ENCODE measurements around the gene MYO1G. TPM values are rescaled to one million over a fixed set of nuclear protein-coding genes. Genes with fewer than 3 reads are reported as not detected.
"Not testable (repeated sequence)": the region's sequence is repeated elsewhere in the genome, so short reads cannot be mapped to it uniquely, and the experiment has no call there.

MYO1G gene
- total RNA-seq, 1 experiment from 2014 or later, result 0.11 TPM

DNA sequence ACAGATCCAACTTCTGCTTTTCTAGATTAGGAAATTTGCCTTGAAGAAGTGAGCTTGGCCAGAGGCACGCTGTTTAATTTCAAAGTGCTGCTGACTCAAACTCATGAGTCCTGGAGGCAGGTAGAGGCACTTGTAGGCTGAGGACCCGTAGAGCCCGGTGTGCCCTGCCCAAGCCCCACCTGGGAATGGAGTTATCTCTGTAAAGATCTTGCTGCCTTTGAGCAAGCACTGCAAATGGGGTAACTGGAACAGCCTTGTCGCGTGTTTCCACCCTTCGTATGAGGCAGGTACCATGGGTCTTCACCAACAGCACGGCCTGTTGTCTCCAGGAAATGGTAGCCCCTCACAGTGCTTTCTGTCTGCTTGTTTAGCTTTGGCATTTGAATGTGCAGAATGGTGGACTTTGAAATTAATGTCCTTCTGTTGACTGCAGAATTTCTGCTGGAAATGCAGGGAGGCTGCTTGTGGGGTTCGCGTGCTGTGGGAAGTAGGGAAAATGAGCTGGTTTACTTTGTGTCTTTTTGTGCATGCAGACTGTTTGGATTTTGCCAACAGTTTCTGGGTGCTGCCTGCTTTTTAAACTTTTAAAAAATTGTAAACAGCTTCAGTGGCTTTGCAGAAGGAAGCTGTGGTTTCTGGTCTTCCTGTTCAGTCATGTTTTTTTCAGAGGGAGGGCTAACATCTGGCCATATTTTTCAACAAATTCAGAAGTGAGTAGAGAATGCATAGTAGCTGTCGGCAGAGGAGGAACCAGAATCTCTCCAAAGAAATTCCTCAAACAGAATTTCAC lies 48.4 kb upstream of the MYO1G start:
- ChIA-PET CTCF (no interaction called here), POLR2A (ENCODE audit: unreplicated experiment) (no interaction called here)
- no peak for DNase-seq
- no peak for ATAC-seq
- H3K79me2 ChIP-seq (ENCODE audit: low read length), result no peaks in the 10 kb centered on the region
- no peaks in the 10 kb centered on the region; the same call in 1 of the 2 replicates for H3K36me3 ChIP-seq (ENCODE audit: low read depth, low read length)
- H3K4me3 ChIP-seq (ENCODE audit: low read length), result no peak overlapping the region
- H3K4me1 ChIP-seq (ENCODE audit: insufficient read depth, low read length), result peaks cover 6% of the 10 kb centered on the region; the same call in 1 of the 2 replicates
- H3K9ac ChIP-seq (ENCODE audit: low read length), result no peak overlapping the region
- H3K9me3 ChIP-seq (ENCODE audit: low read length), result no peaks in the 10 kb centered on the region
- intact Hi-C loops (cut with micrococcal nuclease), result no loop called here
- H3K9me2 ChIP-seq (replicated peaks; ENCODE audit: low read length), result no peaks in the 10 kb centered on the region
- no peak overlapping the region for H3K27ac ChIP-seq (ENCODE audit: low read length)
- H3K4me2 ChIP-seq (ENCODE audit: low read length), result no peak overlapping the region
- H2AFZ ChIP-seq (ENCODE audit: low read length), result no peak overlapping the region
- BruUV-seq (replicated peaks), result no TSS peak
- H3K27me3 ChIP-seq (ENCODE audit: low read length), result no peaks in the 10 kb centered on the region
- H3F3A ChIP-seq (ENCODE audit: low read length, unreplicated experiment), result no peaks in the 10 kb centered on the region
- TF ChIP-seq EZH2phosphoT487 (IDR thresholded peaks at IDR 0.05; ENCODE audit: borderline replicate concordance, low read length), result no peak
- TF ChIP-seq, protein P1, sequence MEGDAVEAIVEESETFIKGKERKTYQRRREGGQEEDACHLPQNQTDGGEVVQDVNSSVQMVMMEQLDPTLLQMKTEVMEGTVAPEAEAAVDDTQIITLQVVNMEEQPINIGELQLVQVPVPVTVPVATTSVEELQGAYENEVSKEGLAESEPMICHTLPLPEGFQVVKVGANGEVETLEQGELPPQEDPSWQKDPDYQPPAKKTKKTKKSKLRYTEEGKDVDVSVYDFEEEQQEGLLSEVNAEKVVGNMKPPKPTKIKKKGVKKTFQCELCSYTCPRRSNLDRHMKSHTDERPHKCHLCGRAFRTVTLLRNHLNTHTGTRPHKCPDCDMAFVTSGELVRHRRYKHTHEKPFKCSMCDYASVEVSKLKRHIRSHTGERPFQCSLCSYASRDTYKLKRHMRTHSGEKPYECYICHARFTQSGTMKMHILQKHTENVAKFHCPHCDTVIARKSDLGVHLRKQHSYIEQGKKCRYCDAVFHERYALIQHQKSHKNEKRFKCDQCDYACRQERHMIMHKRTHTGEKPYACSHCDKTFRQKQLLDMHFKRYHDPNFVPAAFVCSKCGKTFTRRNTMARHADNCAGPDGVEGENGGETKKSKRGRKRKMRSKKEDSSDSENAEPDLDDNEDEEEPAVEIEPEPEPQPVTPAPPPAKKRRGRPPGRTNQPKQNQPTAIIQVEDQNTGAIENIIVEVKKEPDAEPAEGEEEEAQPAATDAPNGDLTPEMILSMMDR (conservative IDR thresholded peaks at IDR 0.05; ENCODE audit: low read depth, low read length), result no peak
- H4K20me1 ChIP-seq (ENCODE audit: low read length), result no peaks in the 10 kb centered on the region

DNA sequence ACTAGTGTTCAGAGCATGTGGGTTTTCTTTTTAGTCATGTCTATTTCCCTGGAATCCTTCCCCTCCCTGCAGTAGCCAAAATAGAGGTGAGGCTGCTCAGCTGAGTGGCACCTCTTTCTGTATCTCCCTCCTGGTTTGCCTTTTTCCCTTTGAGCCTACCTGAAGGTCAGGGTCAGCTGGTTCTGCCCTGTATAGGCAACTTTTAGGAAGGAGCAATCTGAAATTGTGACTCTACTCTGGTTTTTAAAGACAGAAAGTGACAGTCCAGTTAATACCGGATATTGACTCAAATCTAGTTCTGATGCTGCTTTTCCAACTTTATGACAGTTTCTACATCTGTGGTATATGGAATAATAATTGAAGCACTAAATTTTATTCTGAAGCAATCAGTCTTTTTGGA lies 47.2 kb upstream of the MYO1G start:
- Histone ChIP-seq H3K4me2 (ENCODE audit: low read length) (no peak overlapping the region), H2AFZ (ENCODE audit: low read length) (no peak overlapping the region), H3K9me3 (ENCODE audit: low read length) (no peaks in the 10 kb centered on the region), H3K4me3 (ENCODE audit: low read length) (no peak overlapping the region), H3K9ac (ENCODE audit: low read length) (no peak overlapping the region), H3K27ac (ENCODE audit: low read length) (no peak overlapping the region), H3K9me2 (replicated peaks; ENCODE audit: low read length) (no peaks in the 10 kb centered on the region), H3K36me3 (ENCODE audit: low read depth, low read length) (no peaks in the 10 kb centered on the region; the same call in 1 of the 2 replicates), H3K4me1 (ENCODE audit: insufficient read depth, low read length) (peaks cover 6% of the 10 kb centered on the region; the same call in 1 of the 2 replicates), H3K79me2 (ENCODE audit: low read length) (no peaks in the 10 kb centered on the region), H3K27me3 (ENCODE audit: low read length) (no peaks in the 10 kb centered on the region), H4K20me1 (ENCODE audit: low read length) (no peaks in the 10 kb centered on the region), H3F3A (ENCODE audit: low read length, unreplicated experiment) (no peaks in the 10 kb centered on the region)
- ATAC-seq, result no peak
- ChIA-PET POLR2A (ENCODE audit: unreplicated experiment) (no interaction called here), CTCF (no interaction called here)
- intact Hi-C loops (cut with micrococcal nuclease), result no loop called here
- BruUV-seq (replicated peaks), result no TSS peak
- TF ChIP-seq EZH2 (IDR thresholded peaks at IDR 0.05; ENCODE audit: low read length, unreplicated experiment), result no peak
- no peak for TF ChIP-seq EZH2phosphoT487 (IDR thresholded peaks at IDR 0.05; ENCODE audit: borderline replicate concordance, low read length)
- TF ChIP-seq, protein P1 (conservative IDR thresholded peaks at IDR 0.05; ENCODE audit: low read depth, low read length), result no peak
- DNase-seq, result no peak

DNA sequence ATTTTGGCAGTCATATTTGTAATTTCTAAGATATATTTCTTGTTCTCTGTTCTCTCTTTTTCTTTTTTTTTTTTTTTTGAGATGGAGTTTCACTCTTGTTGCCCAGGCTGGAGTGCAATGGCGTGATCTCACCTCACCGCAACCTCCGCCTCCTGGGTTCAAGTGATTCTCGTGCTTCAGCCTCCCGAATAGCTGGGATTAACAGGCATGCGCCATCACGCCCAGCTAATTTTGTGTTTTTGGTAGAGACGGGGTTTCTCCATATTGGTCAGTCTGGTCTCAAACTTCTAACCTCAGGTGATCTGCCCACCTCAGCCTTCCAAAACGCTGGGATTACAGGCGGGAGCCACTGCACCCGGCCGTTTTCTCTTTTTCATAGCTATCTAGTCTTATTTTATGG lies 46.7 kb upstream of the MYO1G start:
- POLR2A ChIA-PET (ENCODE audit: unreplicated experiment); H3K9me3 ChIP-seq (ENCODE audit: low read length); H2AFZ ChIP-seq (ENCODE audit: low read length); BruUV-seq (replicated peaks); H3K79me2 ChIP-seq (ENCODE audit: low read length); H3K4me2 ChIP-seq (ENCODE audit: low read length); H3F3A ChIP-seq (ENCODE audit: low read length, unreplicated experiment); H3K9ac ChIP-seq (ENCODE audit: low read length); ATAC-seq; DNase-seq; intact Hi-C loops (cut with micrococcal nuclease); H3K27me3 ChIP-seq (ENCODE audit: low read length); H3K36me3 ChIP-seq (ENCODE audit: low read depth, low read length); H3K27ac ChIP-seq (ENCODE audit: low read length); H4K20me1 ChIP-seq (ENCODE audit: low read length); H3K4me3 ChIP-seq (ENCODE audit: low read length); H3K4me1 ChIP-seq (ENCODE audit: insufficient read depth, low read length); CTCF ChIA-PET; H3K9me2 ChIP-seq (replicated peaks; ENCODE audit: low read length): not testable (repeated sequence)
